Endothelial cell of umbilical vein (primary cell): ENCODE data around the gene RASSF9. TPM values are rescaled to one million over a fixed set of nuclear protein-coding genes. Genes with fewer than 3 reads are reported as not detected.
A peak's percentile ranks its signal among the peaks of the same experiment; 100 is the strongest.

Experiments used
- BruUV-seq: library from RNA; stranded (reverse); fragments of 400-500 nt; replicated peaks from 2 replicates; lab custom pipeline; 2021; lab: Mats Ljungman, UMichigan
- CTCF ChIA-PET: fragments of 300-600, 350-600 bp; sonication (Branson Sonifier 250); formaldehyde crosslinking; loops from one replicate; lab custom pipeline; 2021; ENCODE audit warnings: antibody characterized with exemption, inconsistent platforms; lab: Charles Lee
- POLR2A ChIA-PET: fragments of 300-600, 350-600 bp; sonication (Branson Sonifier 250); formaldehyde crosslinking; loops from one replicate; lab custom pipeline; 2021; ENCODE audit warnings: antibody characterized with exemption, inconsistent platforms; lab: Charles Lee
- DNase-seq: peaks from one replicate; pipeline ENCODE4 v3.0.0-alpha.2; 2011; ENCODE audit warnings: low read depth, low spot score
- FAIRE-seq: peaks from 2 replicates; lab custom pipeline; 2011; peaks lifted over from hg19 to GRCh38; lab: Jason Lieb, UNC
- H2AFZ ChIP-seq: 2 replicates; pipeline ENCODE4 v1.6.0; 2012; ENCODE audit warnings: low read depth, low read length, control low read depth, inconsistent platforms
- H3K27ac ChIP-seq: 2 replicates; pipeline ENCODE4 v1.5.1; 2011; ENCODE audit warnings: low read depth, mild to moderate bottlenecking, control low read depth, low read length, moderate library complexity; ENCODE audit not compliant: insufficient read depth
- H3K27me3 ChIP-seq, 2 experiments: 2 replicates each; pipeline versions ENCODE4 v1.6.0 to v1.6.1; 2011; ENCODE audit warnings: low read length in 2 of 2, mixed read lengths in 1 of 2; ENCODE audit not compliant: control insufficient read depth in 2 of 2, insufficient read depth in 2 of 2
- H3K36me3 ChIP-seq, 2 experiments: 2 replicates in 1 of 2; 3 replicates in 1 of 2; pipeline ENCODE4 v1.5.1; 2011; ENCODE audit warnings: low read length in 2 of 2, mild to moderate bottlenecking in 1 of 2, moderate library complexity in 1 of 2; ENCODE audit not compliant: control insufficient read depth in 2 of 2, insufficient read depth in 2 of 2; ENCODE audit errors: extremely low read depth in 1 of 2
- H3K4me1 ChIP-seq: 3 replicates; pipeline ENCODE4 v1.5.1; 2011; ENCODE audit warnings: mild to moderate bottlenecking, low read length; ENCODE audit not compliant: control insufficient read depth, insufficient read depth; ENCODE audit errors: extremely low read depth
- H3K4me2 ChIP-seq: 2 replicates; pipeline ENCODE4 v1.6.1; 2011; ENCODE audit warnings: low read length, control low read depth, mixed read lengths; ENCODE audit not compliant: insufficient read depth
- H3K4me3 ChIP-seq, 3 experiments: fragments of 200-600 bp in 1 of 3; sonication (generic), shearing (Covaris generic) in 1 of 3; replicated peaks in 1 of 3; 2 replicates each; pipeline ENCODE4 v1.5.1; 2011 to 2016; ENCODE audit warnings: control low read depth in 3 of 3, low read length in 3 of 3, mild to moderate bottlenecking in 2 of 3, inconsistent platforms in 1 of 3, low read depth in 1 of 3, moderate library complexity in 1 of 3; ENCODE audit not compliant: insufficient read depth in 1 of 3
- H3K79me2 ChIP-seq: 2 replicates; pipeline ENCODE4 v1.6.0; 2012; ENCODE audit warnings: low read length, inconsistent platforms; ENCODE audit not compliant: control insufficient read depth, insufficient read depth
- H3K9ac ChIP-seq: replicated peaks from 2 replicates; pipeline ENCODE3; 2011; ENCODE audit warnings: low read length, control low read depth; ENCODE audit not compliant: insufficient read depth; ENCODE audit errors: extremely low read depth
- H3K9me1 ChIP-seq: replicated peaks from 3 replicates; pipeline ENCODE4 v1.6.0; 2011; ENCODE audit warnings: mild to moderate bottlenecking, low read length; ENCODE audit not compliant: control insufficient read depth, insufficient read depth; ENCODE audit errors: extremely low read depth
- H3K9me3 ChIP-seq: replicated peaks from 2 replicates; pipeline ENCODE4 v1.5.1; 2012; ENCODE audit warnings: low read length, inconsistent platforms; ENCODE audit not compliant: control insufficient read depth, insufficient read depth
- H4K20me1 ChIP-seq: replicated peaks from 2 replicates; pipeline ENCODE3; 2011; ENCODE audit warnings: mild to moderate bottlenecking, low read length; ENCODE audit not compliant: control insufficient read depth, insufficient read depth; ENCODE audit errors: extremely low read depth
- CTCF ChIP-seq, 2 donors: IDR thresholded peaks; 1 replicate in 1 of 2; 2 replicates in 1 of 2; pipeline ENCODE4 v1.5.1; 2011; ENCODE audit warnings: low read length in 2 of 2, mild to moderate bottlenecking in 2 of 2, moderate library complexity in 2 of 2, control low read depth in 1 of 2, inconsistent platforms in 1 of 2, low read depth in 1 of 2; ENCODE audit not compliant: insufficient read depth in 1 of 2; ENCODE audit errors: extremely low read depth in 1 of 2
- EZH2 ChIP-seq: IDR thresholded peaks from 2 replicates; pipeline ENCODE4 v1.6.1; 2012; ENCODE audit warnings: borderline replicate concordance, low read depth, mild to moderate bottlenecking, moderate library complexity, low read length, inconsistent platforms; ENCODE audit not compliant: severe bottlenecking
- FOS ChIP-seq: IDR thresholded peaks from 2 replicates; pipeline ENCODE4 v1.6.1; 2011; ENCODE audit warnings: mild to moderate bottlenecking, low read length, moderate library complexity, borderline replicate concordance; ENCODE audit not compliant: insufficient read depth
- GATA2 ChIP-seq: IDR thresholded peaks from 2 replicates; pipeline ENCODE4 v1.7.0; 2011; ENCODE audit warnings: low read depth, mild to moderate bottlenecking, moderate library complexity, mixed read lengths, low read length; ENCODE audit not compliant: insufficient read length, insufficient read depth
- JUN ChIP-seq: IDR thresholded peaks from 2 replicates; pipeline ENCODE4 v1.6.1; 2011; ENCODE audit warnings: borderline replicate concordance, low read depth; ENCODE audit not compliant: insufficient read length, insufficient read depth
- MAX ChIP-seq: IDR thresholded peaks from 2 replicates; pipeline ENCODE4 v1.6.1; 2011; ENCODE audit not compliant: insufficient read depth, insufficient read length
- MYC ChIP-seq: IDR thresholded peaks from one replicate; pipeline ENCODE4 v1.6.1; 2011; ENCODE audit warnings: mild to moderate bottlenecking, low read depth, low read length
- POLR2A ChIP-seq: IDR thresholded peaks from 2 replicates; pipeline ENCODE4 v1.6.1; 2012; ENCODE audit warnings: low read depth, mild to moderate bottlenecking, control low read depth, low read length
- POLR2AphosphoS5 ChIP-seq: IDR thresholded peaks from 2 replicates; pipeline ENCODE4 v1.6.1; 2012; ENCODE audit warnings: low read depth, mild to moderate bottlenecking, control low read depth, low read length, moderate library complexity; ENCODE audit not compliant: insufficient read depth
- dilution Hi-C: fragments of 300-500 bp; cut with MboI; formaldehyde crosslinking; loops from one replicate; pipeline ENCODE4 v1.15.0; 2019; ENCODE audit warnings: low sequenced_read_pairs; ENCODE audit not compliant: extremely low pct_ligation_motif_present
- intact Hi-C: fragments of 100-400 bp; cut with micrococcal nuclease; formaldehyde crosslinking; loops from one replicate; pipeline ENCODE4 v1.10.0; 2022
- polyA plus RNA-seq, 4 experiments: library from polyadenylated mRNA; depleted of rRNA in 3 of 4; stranded (reverse) in 3 of 4; unstranded in 1 of 4; fragments of >200 nt; gene quantifications; 2 replicates each; pipeline versions ENCODE4 v1.2.1 to v1.2.3, GENCODE V29; 2011 to 2012; ENCODE audit warnings: missing spikeins in 1 of 4
- total RNA-seq: library from RNA; stranded (reverse); gene quantifications from 2 replicates; pipeline ENCODE4 v1.2.3, GENCODE V29; 2021

RASSF9 gene
- total and polyA plus RNA-seq, 2 donors (not counting 3 experiments of a cell fraction or from before 2014, with no cell fraction given) = 2.1 to 2.3 TPM

GRCh38 chr12:85804663-85805062 lies 31.5 kb downstream of the RASSF9 start:
- POLR2A ChIA-PET = no interaction called here
- no peak overlapping the region for H3K27ac ChIP-seq
- no peaks in the 10 kb centered on the region for H3K79me2 ChIP-seq
- H3K4me1 ChIP-seq = peaks cover 8% of the 10 kb centered on the region
- dilution Hi-C loops (no loop called here), intact Hi-C loops (no loop called here)
- no peak overlapping the region for H2AFZ ChIP-seq
- no peak overlapping the region for H3K9ac ChIP-seq
- no peaks in the 10 kb centered on the region for H4K20me1 ChIP-seq
- FAIRE-seq (no peak), DNase-seq (no peak)
- H3K4me2 ChIP-seq = no peak overlapping the region
- BruUV-seq = no TSS peak
- H3K27me3 ChIP-seq = no peaks in the 10 kb centered on the region
- no peaks in the 10 kb centered on the region for H3K9me1 ChIP-seq
- H3K36me3 ChIP-seq = peaks cover 0 to 8% of the 10 kb centered on the region in 2 experiments
- H3K9me3 ChIP-seq = no peaks in the 10 kb centered on the region
- CTCF ChIA-PET = interaction anchor here (0.9 to 1.6 kb wide), 4 partner anchors 12 to 224 kb away, joined by 3 to 7 read pairs (median 4); partner anchors contain the start of gene RASSF9
- no peak for TF ChIP-seq MYC
- TF ChIP-seq JUN = no peak
- no peak for TF ChIP-seq POLR2A
- TF ChIP-seq FOS = peak; percentile 23
- TF ChIP-seq EZH2 = no peak
- TF ChIP-seq CTCF (IDR thresholded peaks at IDR 0.05; ENCODE audit: extremely low read depth in 1 of 2, insufficient read depth in 1 of 2, low read depth in 1 of 2, low read length in 2 of 2) = no peak
- H3K4me3 ChIP-seq = no peak overlapping the region

GRCh38 chr12:85803923-85804322 lies 32.3 kb downstream of the RASSF9 start:
- Histone ChIP-seq H3K36me3 (peaks cover 0 to 8% of the 10 kb centered on the region in 2 experiments), H3K9me3 (no peaks in the 10 kb centered on the region), H3K79me2 (no peaks in the 10 kb centered on the region), H3K27ac (no peak overlapping the region), H3K27me3 (no peaks in the 10 kb centered on the region), H2AFZ (no peak overlapping the region), H3K4me2 (no peak overlapping the region), H3K4me1 (peaks cover 8% of the 10 kb centered on the region), H3K9me1 (no peaks in the 10 kb centered on the region), H3K4me3 (no peak overlapping the region), H3K9ac (no peak overlapping the region), H4K20me1 (no peaks in the 10 kb centered on the region)
- no peak for TF ChIP-seq GATA2
- no peak for TF ChIP-seq MAX
- TF ChIP-seq JUN = no peak
- TF ChIP-seq EZH2 = no peak
- TF ChIP-seq POLR2A = no peak
- no peak for TF ChIP-seq POLR2AphosphoS5
- TF ChIP-seq FOS = no peak
- TF ChIP-seq CTCF (IDR thresholded peaks at IDR 0.05; ENCODE audit: extremely low read depth in 1 of 2, insufficient read depth in 1 of 2, low read depth in 1 of 2, low read length in 2 of 2) = no peak
- TF ChIP-seq MYC = no peak
- CTCF ChIA-PET = interaction anchor here (1.6 kb wide), 1 partner anchor 13 kb away, joined by 5 read pairs; no protein-coding TSS in a partner anchor
- intact Hi-C loops = no loop called here
- dilution Hi-C loops = no loop called here
- POLR2A ChIA-PET = no interaction called here
- no peak for DNase-seq
- BruUV-seq = no TSS peak
- no peak for FAIRE-seq
